H1 (cell line): Measurements from ENCODE around the gene GPR35. TPM values are rescaled to one million over a fixed set of nuclear protein-coding genes. Genes with fewer than 3 reads are reported as not detected.

ENCODE experiments used
- CHD2 ChIP-seq: IDR thresholded peaks from 2 replicates; pipeline ENCODE4 v1.6.1; 2012; ENCODE audit warnings: low read length, improper control_type of control experiment
- MAX ChIP-seq: IDR thresholded peaks from 2 replicates; pipeline ENCODE4 v1.6.1; 2012; ENCODE audit warnings: inconsistent platforms
- POLR2AphosphoS5 ChIP-seq: IDR thresholded peaks from 2 replicates; pipeline ENCODE4 v1.6.1; 2011; ENCODE audit warnings: low read depth, low read length
- RBBP5 ChIP-seq: IDR thresholded peaks from 2 replicates; pipeline ENCODE4 v1.7.1; 2012; ENCODE audit warnings: low read depth, mild to moderate bottlenecking, inconsistent platforms, low read length, moderate library complexity, borderline replicate concordance
- SRF ChIP-seq: IDR thresholded peaks from 2 replicates; pipeline ENCODE4 v1.6.1; 2011; ENCODE audit warnings: mild to moderate bottlenecking, low read depth, low read length, moderate library complexity
- TAF7 ChIP-seq: optimal IDR thresholded peaks from 2 replicates; pipeline ENCODE3; 2011; ENCODE audit warnings: low read depth, mild to moderate bottlenecking, inconsistent platforms, low read length, moderate library complexity, borderline replicate concordance
- TEAD4 ChIP-seq: IDR thresholded peaks from 2 replicates; pipeline ENCODE4 v1.6.1; 2012; ENCODE audit warnings: low read depth, low read length, inconsistent platforms, mixed read lengths
- YY1 ChIP-seq: IDR thresholded peaks from 2 replicates; pipeline ENCODE4 v1.6.1; 2011; ENCODE audit warnings: low read depth, mild to moderate bottlenecking, low read length
- ZNF274 ChIP-seq: IDR thresholded peaks from 2 replicates; pipeline ENCODE4 v1.7.0; 2012; ENCODE audit warnings: low read length, borderline replicate concordance; ENCODE audit errors: extremely low read depth
- polyA plus RNA-seq, 7 experiments: library from polyadenylated mRNA; depleted of rRNA in 3 of 7; stranded (reverse) in 5 of 7; unstranded in 2 of 7; fragments of >200 nt in 5 of 7; fragments of 200-250 nt in 2 of 7; gene quantifications; 1 replicate in 5 of 7; 2 replicates in 1 of 7; 4 replicates in 1 of 7; pipeline versions ENCODE4 v1.2.1 to v1.2.3, GENCODE V29; 2011 to 2013; ENCODE audit warnings: missing spikeins in 2 of 7, mixed read lengths in 2 of 7
- total RNA-seq: library from RNA; stranded (reverse); fragmentation: NEBNext Ultra II Directional; extraction: Animal tissue kit (Norgen Biotek cat#: 25700); gene quantifications from 2 replicates; pipeline ENCODE4 v1.2.1, GENCODE V29; 2021

GPR35 gene
- total and polyA plus RNA-seq, 2 of the 8 experiments (the other 6 are each of a cell fraction or from before 2014, with no cell fraction given), result 0.47 TPM; not detected in 1

- no peak for TF ChIP-seq CHD2
- TF ChIP-seq POLR2AphosphoS5, result no peak
- TF ChIP-seq TEAD4, result no peak
- no peak for TF ChIP-seq SRF
- TF ChIP-seq YY1, result no peak
- TF ChIP-seq TAF7, result no peak
- TF ChIP-seq ZNF274, result no peak
- no peak for TF ChIP-seq RBBP5
- no peak for TF ChIP-seq MAX
These were observed 22.8 kb upstream of the GPR35 start (continued) for GRCh38 chr2:240602266-240603050.
